Esophagus muscularis mucosa (tissue), 4 donors: Measurements from ENCODE around the gene NMRAL1. TPM values are rescaled to one million over a fixed set of nuclear protein-coding genes. Genes with fewer than 3 reads are reported as not detected.

Experiments
- DNase-seq: peaks from one replicate; pipeline ENCODE4 v3.0.0-alpha.2; 2017; ENCODE audit errors: extremely low spot score
- H3K27ac ChIP-seq, 4 donors: fragments of 200-600 bp; sonication (generic); replicated peaks in 1 of 4; 1 replicate in 3 of 4; 2 replicates in 1 of 4; pipeline ENCODE4 v1.5.1; 2016 to 2019; ENCODE audit warnings: mild to moderate bottlenecking in 1 of 4
- H3K27me3 ChIP-seq, 4 donors: fragments of 200-600 bp; sonication (generic); one replicate each; pipeline versions ENCODE4 v1.5.1 to v1.6.0; 2016 to 2019
- H3K36me3 ChIP-seq, 4 donors: fragments of 200-600 bp; sonication (generic); one replicate each; pipeline ENCODE4 v1.5.1; 2016 to 2019
- H3K4me1 ChIP-seq, 4 donors: fragments of 200-600 bp; sonication (generic); one replicate each; pipeline ENCODE4 v1.5.1; 2016 to 2019
- H3K4me3 ChIP-seq, 4 donors: fragments of 200-600 bp; sonication (generic); 1 replicate in 2 of 4; 2 replicates in 2 of 4; pipeline ENCODE4 v1.5.1; 2016 to 2019; ENCODE audit warnings: mild to moderate bottlenecking in 4 of 4, moderate library complexity in 1 of 4
- H3K9me3 ChIP-seq, 4 donors: fragments of 200-600 bp; sonication (generic); 1 replicate in 3 of 4; 2 replicates in 1 of 4; pipeline ENCODE4 v1.5.1; 2016 to 2019
- CTCF ChIP-seq, 3 experiments: fragments of 200-600 bp in 2 of 3; fragments of 450-650 bp in 1 of 3; sonication (generic) in 2 of 3; IDR thresholded peaks; one replicate each; pipeline ENCODE4 v1.5.1; 2017 to 2019; ENCODE audit warnings: antibody characterized with exemption in 3 of 3, mild to moderate bottlenecking in 2 of 3, moderate library complexity in 1 of 3
- EP300 ChIP-seq: sonication (generic); formaldehyde crosslinking; IDR thresholded peaks from one replicate; pipeline ENCODE4 v1.6.1; 2017; ENCODE audit warnings: antibody characterized with exemption
- POLR2A ChIP-seq: fragments of 450-650 bp; IDR thresholded peaks from one replicate; pipeline ENCODE4 v1.6.1; 2017; ENCODE audit warnings: antibody characterized with exemption, moderate library complexity, mild to moderate bottlenecking, low read depth
- POLR2AphosphoS5 ChIP-seq, 2 donors: sonication (generic); formaldehyde crosslinking; IDR thresholded peaks; one replicate each; pipeline ENCODE4 v1.6.1; 2017; ENCODE audit warnings: antibody characterized with exemption in 2 of 2
- WGBS: methylation state at CpG from one replicate; pipeline ENCODE4 v1.1.5; 2018; 5-methylcytosine and 5-hydroxymethylcytosine counted together
- intact Hi-C: fragments of 100-400 bp; cut with DNase I; formaldehyde crosslinking; loops from one replicate; pipeline ENCODE4 v1.15.1; 2023
- total RNA-seq, 4 donors: library from RNA; depleted of rRNA; stranded (reverse); fragments of >200 nt; gene quantifications; one replicate each; pipeline versions ENCODE4 v1.1.0 to v1.2.1, GENCODE V29; 2016

NMRAL1 gene
- total RNA-seq, 4 donors from 2014 or later: 29.1 to 50.0 (median 45.3) TPM

- WGBS: 94% methylated on average over 17 of the region's 17 CpGs
- TF ChIP-seq POLR2A (no peak), POLR2AphosphoS5 (IDR thresholded peaks at IDR 0.05) (no peak), EP300 (no peak), CTCF (IDR thresholded peaks at IDR 0.05) (no peak)
- intact Hi-C loops: loop anchor here (2.0 kb wide), 1 partner anchor 41 kb away; no protein-coding TSS in a partner anchor
Observed at GRCh38 chr16:4507588-4508345, 33.3 kb upstream of the NMRAL1 start.

GRCh38 chr16:4506450-4506849 is 32.0 kb upstream of the NMRAL1 start:
- peak overlapping the region in 3 of 4 donors; percentile 3 to 25 (median 8) for H3K27ac ChIP-seq
- TF ChIP-seq EP300 (no peak), POLR2AphosphoS5 (IDR thresholded peaks at IDR 0.05) (peak in 1 of 2 donors; percentile 48), CTCF (IDR thresholded peaks at IDR 0.05) (peak; percentile 64 to 84 (median 78)), POLR2A (no peak)
- H3K9me3 ChIP-seq: no peaks in the 10 kb centered on the region
- 0% methylated on average over 2 of the region's 3 CpGs for WGBS
- H3K27me3 ChIP-seq: no peaks in the 10 kb centered on the region
- no peak for DNase-seq
- peaks cover 14 to 30% (median 24%) of the 10 kb centered on the region in 4 donors for H3K4me1 ChIP-seq
- no peak overlapping the region for H3K4me3 ChIP-seq
- H3K36me3 ChIP-seq: peaks cover 30 to 63% (median 48%) of the 10 kb centered on the region in 4 donors
- intact Hi-C loops: loop anchor here (2.0 kb wide), 1 partner anchor 42 kb away; no protein-coding TSS in a partner anchor

More at GRCh38 chr16:4507588-4508345, 33.3 kb upstream of the NMRAL1 start:
- no peak overlapping the region for H3K4me3 ChIP-seq
- no peaks in the 10 kb centered on the region for H3K9me3 ChIP-seq
- peaks cover 36 to 76% (median 60%) of the 10 kb centered on the region in 4 donors for H3K36me3 ChIP-seq
- H3K27ac ChIP-seq: no peak overlapping the region
- no peak for DNase-seq
- H3K27me3 ChIP-seq: no peaks in the 10 kb centered on the region
- H3K4me1 ChIP-seq: peaks cover 15 to 30% (median 19%) of the 10 kb centered on the region in 4 donors

GRCh38 chr16:4505356-4506147 is 31.1 kb upstream of the NMRAL1 start:
- H3K36me3 ChIP-seq: peaks cover 30 to 54% (median 39%) of the 10 kb centered on the region in 4 donors
- H3K4me1 ChIP-seq: peaks cover 15 to 30% (median 25%) of the 10 kb centered on the region in 4 donors
- no peaks in the 10 kb centered on the region for H3K27me3 ChIP-seq
- H3K9me3 ChIP-seq: no peaks in the 10 kb centered on the region
- DNase-seq: no peak
- H3K27ac ChIP-seq: no peak overlapping the region
- intact Hi-C loops: loop anchor here (2.0 kb wide), 1 partner anchor 43 kb away; no protein-coding TSS in a partner anchor
- WGBS: 75% methylated on average over 13 of the region's 13 CpGs
- TF ChIP-seq POLR2A: no peak
- TF ChIP-seq POLR2AphosphoS5 (IDR thresholded peaks at IDR 0.05): no peak
- no peak for TF ChIP-seq EP300
- no peak for TF ChIP-seq CTCF (IDR thresholded peaks at IDR 0.05)
- no peak overlapping the region for H3K4me3 ChIP-seq

- TF ChIP-seq POLR2A (no peak), POLR2AphosphoS5 (IDR thresholded peaks at IDR 0.05) (no peak), EP300 (no peak), CTCF (IDR thresholded peaks at IDR 0.05) (no peak)
- peak overlapping the region; percentile 9 to 25 (median 16) for H3K4me3 ChIP-seq
Observed at GRCh38 chr16:4501071-4501478, 26.6 kb upstream of the NMRAL1 start.

More at GRCh38 chr16:4501071-4501478, 26.6 kb upstream of the NMRAL1 start:
- WGBS: 30% methylated on average over 5 of the region's 5 CpGs
- DNase-seq: no peak
- peak overlapping the region; percentile 57 to 70 (median 66) for H3K27ac ChIP-seq
- intact Hi-C loops: no loop called here
- H3K9me3 ChIP-seq: no peaks in the 10 kb centered on the region
- peaks cover 26 to 33% (median 32%) of the 10 kb centered on the region in 4 donors for H3K4me1 ChIP-seq
- no peaks in the 10 kb centered on the region for H3K27me3 ChIP-seq
- H3K36me3 ChIP-seq: peaks cover 0 to 18% (median 8%) of the 10 kb centered on the region in 4 donors
